ENCODE measurements around the gene IVD. TPM values are rescaled to one million over a fixed set of nuclear protein-coding genes. Genes with fewer than 3 reads are reported as not detected.
A peak's percentile ranks its signal among the peaks of the same experiment; 100 is the strongest.
"Not testable (repeated sequence)": the region's sequence is repeated elsewhere in the genome, so short reads cannot be mapped to it uniquely, and the experiment has no call there.

Gene IVD
- total and polyA plus RNA-seq, 5 donors = 60.5 to 85.6 (median 75.2) TPM

- Histone ChIP-seq H3K27me3 (ENCODE audit: control insufficient read depth, insufficient read depth) (no peaks in the 10 kb centered on the region), H3K4me1 (ENCODE audit: control insufficient read depth, insufficient read depth, low read length) (peaks cover 13% of the 10 kb centered on the region), H3K9me3 (ENCODE audit: control insufficient read depth, low read length) (no peaks in the 10 kb centered on the region), H3K27ac (ENCODE audit: low read length) (no peak overlapping the region), H3K4me3 (ENCODE audit: low read length) (no peak overlapping the region)
- DNase-seq (peak in 1 of 3 donors; percentile 18), ATAC-seq (no peak)
- intact Hi-C loops (cut with DNase I) = no loop called here
- 85% methylated on average over 2 of the region's 2 CpGs for WGBS
Measured at GRCh38 chr15:40450047-40450446, 44.5 kb downstream of the IVD start.

GRCh38 chr15:40451527-40452158, 46.0 kb downstream of the IVD start:
- ATAC-seq = no peak
- Histone ChIP-seq H3K4me3 (ENCODE audit: low read length) (no peak overlapping the region), H3K27me3 (ENCODE audit: control insufficient read depth, insufficient read depth) (no peaks in the 10 kb centered on the region), H3K9me3 (ENCODE audit: control insufficient read depth, low read length) (no peaks in the 10 kb centered on the region), H3K27ac (ENCODE audit: low read length) (no peak overlapping the region), H3K4me1 (ENCODE audit: control insufficient read depth, insufficient read depth, low read length) (peaks cover 25% of the 10 kb centered on the region)
- intact Hi-C loops (cut with DNase I) = no loop called here
- 74% methylated on average over 3 of the region's 3 CpGs for WGBS
- peak in 1 of 3 donors; percentile 18 for DNase-seq

GRCh38 chr15:40452296-40453090, 46.9 kb downstream of the IVD start:
- ATAC-seq = peak in 1 of 2 donors; percentile 13
- no peak overlapping the region for H3K4me3 ChIP-seq (ENCODE audit: low read length)
- no peaks in the 10 kb centered on the region for H3K27me3 ChIP-seq (ENCODE audit: control insufficient read depth, insufficient read depth)
- peaks cover 28% of the 10 kb centered on the region for H3K4me1 ChIP-seq (ENCODE audit: control insufficient read depth, insufficient read depth, low read length)
- DNase-seq = peak in 1 of 3 donors; percentile 10
- intact Hi-C loops (cut with DNase I) = no loop called here
- H3K9me3 ChIP-seq (ENCODE audit: control insufficient read depth, low read length) = no peaks in the 10 kb centered on the region
- 68% methylated on average over 11 of the region's 11 CpGs for WGBS
- no peak overlapping the region for H3K27ac ChIP-seq (ENCODE audit: low read length)

GRCh38 chr15:40453941-40454340, 48.3 kb downstream of the IVD start:
- WGBS = 62% methylated on average over 3 of the region's 3 CpGs
- intact Hi-C loops (cut with DNase I); ATAC-seq; H3K27ac ChIP-seq (ENCODE audit: low read length); H3K27me3 ChIP-seq (ENCODE audit: control insufficient read depth, insufficient read depth); DNase-seq; H3K9me3 ChIP-seq (ENCODE audit: control insufficient read depth, low read length); H3K4me3 ChIP-seq (ENCODE audit: low read length): not testable (repeated sequence)
- H3K4me1 ChIP-seq (ENCODE audit: control insufficient read depth, insufficient read depth, low read length) = peaks cover 28% of the 10 kb centered on the region

- intact Hi-C loops (cut with DNase I) = no loop called here
- peaks cover 28% of the 10 kb centered on the region for H3K4me1 ChIP-seq (ENCODE audit: control insufficient read depth, insufficient read depth, low read length)
- H3K9me3 ChIP-seq (ENCODE audit: control insufficient read depth, low read length) = no peaks in the 10 kb centered on the region
- DNase-seq (peak in 2 of 3 donors; percentile 13 to 19), ATAC-seq (no peak)
- H3K4me3 ChIP-seq (ENCODE audit: low read length) = no peak overlapping the region
- H3K27me3 ChIP-seq (ENCODE audit: control insufficient read depth, insufficient read depth) = no peaks in the 10 kb centered on the region
- H3K27ac ChIP-seq (ENCODE audit: low read length) = no peak overlapping the region
- 67% methylated on average over 9 of the region's 9 CpGs for WGBS
Measured at GRCh38 chr15:40454904-40455391, 49.4 kb downstream of the IVD start.

GRCh38 chr15:40456299-40456712, 50.7 kb downstream of the IVD start:
- peak; percentile 24 to 38 for ATAC-seq
- Histone ChIP-seq H3K27me3 (ENCODE audit: control insufficient read depth, insufficient read depth) (no peaks in the 10 kb centered on the region), H3K27ac (ENCODE audit: low read length) (no peak overlapping the region), H3K4me1 (ENCODE audit: control insufficient read depth, insufficient read depth, low read length) (peaks cover 25% of the 10 kb centered on the region), H3K4me3 (ENCODE audit: low read length) (no peak overlapping the region), H3K9me3 (ENCODE audit: control insufficient read depth, low read length) (no peaks in the 10 kb centered on the region)
- intact Hi-C loops (cut with DNase I) = no loop called here
- WGBS = 37% methylated on average over 7 of the region's 7 CpGs
- DNase-seq = peak in 2 of 3 donors; percentile 55 to 80

GRCh38 chr15:40456738-40457137, 51.1 kb downstream of the IVD start:
- DNase-seq (no peak), ATAC-seq (peak in 1 of 2 donors; percentile 30)
- Histone ChIP-seq H3K27ac (ENCODE audit: low read length) (no peak overlapping the region), H3K4me1 (ENCODE audit: control insufficient read depth, insufficient read depth, low read length) (peaks cover 25% of the 10 kb centered on the region), H3K4me3 (ENCODE audit: low read length) (no peak overlapping the region), H3K9me3 (ENCODE audit: control insufficient read depth, low read length) (no peaks in the 10 kb centered on the region), H3K27me3 (ENCODE audit: control insufficient read depth, insufficient read depth) (no peaks in the 10 kb centered on the region)
- intact Hi-C loops (cut with DNase I) = no loop called here
- 60% methylated on average over 4 of the region's 4 CpGs for WGBS

GRCh38 chr15:40458495-40459371, 53.1 kb downstream of the IVD start:
- no peak overlapping the region for H3K27ac ChIP-seq (ENCODE audit: low read length)
- no peaks in the 10 kb centered on the region for H3K27me3 ChIP-seq (ENCODE audit: control insufficient read depth, insufficient read depth)
- peaks cover 23% of the 10 kb centered on the region for H3K4me1 ChIP-seq (ENCODE audit: control insufficient read depth, insufficient read depth, low read length)
- 95% methylated on average over 37 of the region's 37 CpGs for WGBS
- ATAC-seq (no peak), DNase-seq (peak in 2 of 3 donors; percentile 13 to 39)
- intact Hi-C loops (cut with DNase I) = no loop called here
- no peak overlapping the region for H3K4me3 ChIP-seq (ENCODE audit: low read length)
- no peaks in the 10 kb centered on the region for H3K9me3 ChIP-seq (ENCODE audit: control insufficient read depth, low read length)

- no peaks in the 10 kb centered on the region for H3K9me3 ChIP-seq (ENCODE audit: control insufficient read depth, low read length)
- DNase-seq (peak in 1 of 3 donors; percentile 21), ATAC-seq (no peak)
- H3K4me3 ChIP-seq (ENCODE audit: low read length) = no peak overlapping the region
- intact Hi-C loops (cut with DNase I) = no loop called here
- WGBS = 95% methylated on average over 19 of the region's 19 CpGs
- no peaks in the 10 kb centered on the region for H3K27me3 ChIP-seq (ENCODE audit: control insufficient read depth, insufficient read depth)
- no peak overlapping the region for H3K27ac ChIP-seq (ENCODE audit: low read length)
- peaks cover 19% of the 10 kb centered on the region for H3K4me1 ChIP-seq (ENCODE audit: control insufficient read depth, insufficient read depth, low read length)
Measured at GRCh38 chr15:40459391-40460015, 53.9 kb downstream of the IVD start.

- ATAC-seq (no peak), DNase-seq (peak in 1 of 3 donors; percentile 23)
- intact Hi-C loops (cut with DNase I) = no loop called here
- 88% methylated on average over 2 of the region's 2 CpGs for WGBS
- Histone ChIP-seq H3K4me1 (ENCODE audit: control insufficient read depth, insufficient read depth, low read length) (peaks cover 14% of the 10 kb centered on the region), H3K27me3 (ENCODE audit: control insufficient read depth, insufficient read depth) (no peaks in the 10 kb centered on the region), H3K27ac (ENCODE audit: low read length) (no peak overlapping the region), H3K4me3 (ENCODE audit: low read length) (no peak overlapping the region), H3K9me3 (ENCODE audit: control insufficient read depth, low read length) (no peaks in the 10 kb centered on the region)
Measured at GRCh38 chr15:40460404-40460803, 54.8 kb downstream of the IVD start.

All from right cardiac atrium (tissue), 5 donors.